Measurements from ENCODE around the gene GSTM2. TPM values are rescaled to one million over a fixed set of nuclear protein-coding genes. Genes with fewer than 3 reads are reported as not detected.

The GSTM2 gene
- total and polyA plus RNA-seq, 2 of the 4 experiments (the other 2 are of a cell fraction), result 10.2 to 85.5 TPM

- no peak overlapping the region for H3K14ac ChIP-seq (replicated peaks; ENCODE audit: low read depth, low read length)
- ATAC-seq (ENCODE audit: low read depth) (no peak), DNase-seq (no peak)
- POLR2A ChIA-PET (ENCODE audit: unreplicated experiment), result no interaction called here
- no peak overlapping the region for H3K18ac ChIP-seq (ENCODE audit: low read depth, low read length)
- H3K9me1 ChIP-seq (ENCODE audit: insufficient read depth, low read length), result no peaks in the 10 kb centered on the region
- H3K4ac ChIP-seq (ENCODE audit: low read depth, low read length), result no peak overlapping the region
- dilution Hi-C loops (cut with HindIII; ENCODE audit: low sequenced_read_pairs, unreplicated experiment) (no loop called here), in situ Hi-C loops (cut with MboI; ENCODE audit: low sequenced_read_pairs) (no loop called here), intact Hi-C loops (cut with micrococcal nuclease) (no loop called here)
- WGBS, 2 experiments (ENCODE audit: extremely low coverage in 2 of 2, insufficient read length in 1 of 2), result 100% methylated on average over 3 of the region's 12 CpGs; no CpG with 5 or more reads in 1 of the 2 experiments
- H3K79me1 ChIP-seq (ENCODE audit: low read depth in 1 of 2, low read length in 2 of 2), result no peaks in the 10 kb centered on the region
- TF ChIP-seq RCOR1 (IDR thresholded peaks at IDR 0.05; ENCODE audit: insufficient replicate concordance, low read length) (no peak), MAZ (IDR thresholded peaks at IDR 0.05; ENCODE audit: borderline replicate concordance, low read depth, low read length) (no peak), BHLHE40 (IDR thresholded peaks at IDR 0.05; ENCODE audit: low read depth, low read length) (no peak), CTCF (conservative IDR thresholded peaks at IDR 0.05; ENCODE audit: low read depth, low read length) (no peak), NFE2L2 (IDR thresholded peaks at IDR 0.05; ENCODE audit: low read depth, low read length) (no peak), SMC3 (IDR thresholded peaks at IDR 0.05; ENCODE audit: low read depth, low read length) (no peak), ELK1 (IDR thresholded peaks at IDR 0.05; ENCODE audit: borderline replicate concordance, low read depth, low read length) (no peak), RFX5 (IDR thresholded peaks at IDR 0.05; ENCODE audit: low read depth, low read length) (no peak), CEBPB (IDR thresholded peaks at IDR 0.05; ENCODE audit: low read depth, low read length) (no peak), POLR2A (IDR thresholded peaks at IDR 0.05; ENCODE audit: low read depth, low read length) (no peak), MXI1 (IDR thresholded peaks at IDR 0.05; ENCODE audit: borderline replicate concordance, low read depth, low read length) (no peak), FOS (IDR thresholded peaks at IDR 0.05; ENCODE audit: low read depth, low read length) (no peak), CHD1 (IDR thresholded peaks at IDR 0.05; ENCODE audit: low read depth, low read length) (no peak), MAFK (IDR thresholded peaks at IDR 0.05; ENCODE audit: low read depth, low read length) (no peak), RAD21 (IDR thresholded peaks at IDR 0.05; ENCODE audit: low read length) (no peak)
- TF ChIP-seq, protein P1, sequence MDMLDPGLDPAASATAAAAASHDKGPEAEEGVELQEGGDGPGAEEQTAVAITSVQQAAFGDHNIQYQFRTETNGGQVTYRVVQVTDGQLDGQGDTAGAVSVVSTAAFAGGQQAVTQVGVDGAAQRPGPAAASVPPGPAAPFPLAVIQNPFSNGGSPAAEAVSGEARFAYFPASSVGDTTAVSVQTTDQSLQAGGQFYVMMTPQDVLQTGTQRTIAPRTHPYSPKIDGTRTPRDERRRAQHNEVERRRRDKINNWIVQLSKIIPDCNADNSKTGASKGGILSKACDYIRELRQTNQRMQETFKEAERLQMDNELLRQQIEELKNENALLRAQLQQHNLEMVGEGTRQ (IDR thresholded peaks at IDR 0.05; ENCODE audit: low read depth, low read length), result no peak
- H3K4me1 ChIP-seq (ENCODE audit: control insufficient read depth, insufficient read depth, low read length), result peaks cover 6% of the 10 kb centered on the region; the same call in 1 of the 2 replicates
- no peaks in the 10 kb centered on the region for H3K36me3 ChIP-seq (ENCODE audit: control insufficient read depth, insufficient read depth, low read length)
- H3K27ac ChIP-seq (ENCODE audit: insufficient read depth, low read length), result no peak overlapping the region
- H2AFZ ChIP-seq (replicated peaks; ENCODE audit: low read length, poor library complexity), result no peak overlapping the region
- no peaks in the 10 kb centered on the region; the same call in 1 of the 2 replicates for H3K27me3 ChIP-seq (ENCODE audit: control insufficient read depth, insufficient read depth, low read length)
- H2BK15ac ChIP-seq (ENCODE audit: low read depth, low read length), result no peak overlapping the region
- H4K5ac ChIP-seq (ENCODE audit: low read depth, low read length), result no peak overlapping the region
- no peak overlapping the region for H2AK5ac ChIP-seq (ENCODE audit: low read depth, low read length)
- H3K4me3 ChIP-seq (ENCODE audit: insufficient read depth, low read depth, low read length), result no peak overlapping the region
- no peak overlapping the region for H2BK120ac ChIP-seq (ENCODE audit: low read depth, low read length)
- no peak overlapping the region for H2AK9ac ChIP-seq (replicated peaks; ENCODE audit: low read depth, low read length, poor library complexity)
- H3K4me2 ChIP-seq (ENCODE audit: low read depth, low read length), result no peak overlapping the region
- H4K91ac ChIP-seq (ENCODE audit: insufficient read depth, low read depth, low read length), result no peak overlapping the region
- CTCF ChIA-PET, result interaction anchor here (0.6 kb wide), 1 partner anchor 75 kb away, joined by 3 read pairs; no protein-coding TSS in a partner anchor
- no peak overlapping the region for H2BK20ac ChIP-seq (ENCODE audit: low read depth, low read length)
- no peak overlapping the region for H2BK5ac ChIP-seq (ENCODE audit: low read depth, low read length, poor library complexity, severe bottlenecking)
- no peak overlapping the region for H3K9ac ChIP-seq (ENCODE audit: low read depth, low read length)
- H3K56ac ChIP-seq (ENCODE audit: extremely low read depth, insufficient read depth, low read length), result no peak overlapping the region
- no peaks in the 10 kb centered on the region for H4K20me1 ChIP-seq (ENCODE audit: insufficient read depth, low read length)
- H4K8ac ChIP-seq (ENCODE audit: low read depth in 2 of 2, low read length in 2 of 2), result no peak overlapping the region
- BruUV-seq (replicated peaks), result no TSS peak
- H3K9me3 ChIP-seq (ENCODE audit: control insufficient read depth, insufficient read depth, low read length), result peaks cover under 1% of the 10 kb centered on the region; the same call in 1 of the 2 replicates
- H3K23ac ChIP-seq (ENCODE audit: low read depth, low read length), result no peak overlapping the region
These were observed 47.0 kb downstream of the GSTM2 start for GRCh38 chr1:109714661-109715372.
